AML-193 (cell line): ENCODE data around the gene MSMB.
"Not testable (repeated sequence)": the region's sequence is repeated elsewhere in the genome, so short reads cannot be mapped to it uniquely, and the experiment has no call there.

Source experiments
- DNase-seq, 2 experiments: peaks; one replicate each; lab custom pipeline; 2025; lab: John Stamatoyannopoulos, UW

The MSMB gene

DNA sequence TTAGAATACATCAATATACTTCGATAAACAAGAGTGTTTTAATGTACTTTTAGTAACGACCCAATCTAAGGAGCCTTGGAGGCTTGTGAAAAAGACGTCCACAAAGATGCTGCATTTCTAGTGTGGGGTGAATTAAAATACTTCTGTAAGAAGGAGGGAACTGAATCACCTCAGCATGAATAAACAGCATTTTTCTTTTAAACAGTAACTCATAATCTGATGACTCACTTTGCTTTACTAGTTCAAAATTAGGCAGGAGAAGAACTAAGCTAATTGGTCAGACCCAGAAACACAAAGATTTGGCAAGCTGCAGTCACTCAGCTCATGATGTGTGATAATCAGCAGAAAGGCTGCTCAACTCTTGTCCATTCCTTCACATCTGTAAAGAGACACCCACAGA lies 39.9 kb downstream of the MSMB start:
- DNase-seq = no peak

DNA sequence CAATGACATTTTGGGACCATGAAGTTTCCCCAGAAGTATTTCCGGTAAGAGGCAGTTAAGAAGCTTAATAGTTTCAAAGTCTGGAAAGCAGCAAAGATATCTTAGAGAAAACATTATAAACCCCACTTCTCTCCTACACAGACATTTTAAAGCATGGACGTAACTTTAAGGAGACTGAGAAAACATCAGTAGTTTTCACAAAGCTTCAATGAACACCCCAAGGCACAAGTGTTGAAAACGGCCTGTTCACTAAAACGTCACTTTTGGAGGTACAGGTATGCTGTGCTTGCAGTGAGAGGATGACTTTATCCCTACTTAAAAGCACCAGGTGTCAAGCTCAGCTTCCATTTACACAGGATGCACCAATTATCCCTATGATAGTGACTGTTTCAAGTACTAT lies 40.7 kb downstream of the MSMB start:
- DNase-seq = no peak

DNA sequence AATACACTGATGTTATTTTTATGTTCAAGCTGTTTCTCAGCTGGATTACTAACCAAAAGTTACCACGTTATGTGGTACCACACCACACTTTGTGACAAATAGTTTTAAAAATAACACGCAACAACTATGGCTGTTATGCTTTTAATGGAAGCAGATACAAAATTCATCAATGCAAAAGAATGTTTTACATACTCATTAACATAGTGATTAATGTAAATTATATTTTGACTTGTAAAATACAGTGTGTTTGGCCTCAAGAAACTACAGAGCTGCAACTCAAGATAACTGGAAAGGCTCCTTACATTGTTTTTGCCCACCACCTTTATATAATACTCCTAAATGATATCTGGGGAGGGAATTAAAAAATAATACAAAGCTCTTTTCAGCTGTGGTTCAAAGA lies 41.1 kb downstream of the MSMB start:
- no peak for DNase-seq

DNA sequence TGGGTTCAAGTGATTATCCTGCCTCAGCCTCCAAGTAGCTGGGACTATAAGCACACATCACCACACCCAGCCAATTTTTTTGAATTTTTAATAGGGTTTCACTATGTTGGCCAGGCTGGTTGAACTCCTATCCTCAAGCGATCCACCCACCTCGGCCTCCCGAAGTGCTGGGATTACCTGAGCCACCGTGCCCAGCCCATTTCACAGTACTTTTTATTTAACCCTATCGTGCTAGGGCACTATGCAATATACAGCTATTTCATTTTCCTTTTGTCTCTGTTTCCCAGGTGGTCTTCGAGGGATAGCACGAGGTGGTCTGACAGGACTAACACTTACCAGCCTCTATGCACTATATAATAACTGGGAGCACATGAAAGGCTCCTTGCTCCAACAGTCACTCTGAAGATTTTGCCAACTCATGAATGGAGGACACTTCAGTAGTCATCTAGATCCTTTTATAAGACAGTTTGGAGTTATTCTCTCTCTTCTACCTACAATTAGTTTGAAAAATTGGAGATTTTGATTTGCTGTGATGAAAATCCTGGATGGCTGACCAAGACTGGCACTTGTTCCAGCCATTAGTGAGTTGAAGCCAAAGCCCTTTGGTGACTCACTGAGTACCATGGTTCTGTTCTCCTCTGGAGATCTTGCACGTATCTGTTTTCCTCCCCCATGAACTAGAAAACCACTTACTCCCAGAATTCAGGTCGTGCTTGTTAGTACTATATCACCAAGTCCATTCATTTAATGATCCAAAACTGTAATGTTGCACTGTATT lies 43.0 kb downstream of the MSMB start:
- no peak for DNase-seq

DNA sequence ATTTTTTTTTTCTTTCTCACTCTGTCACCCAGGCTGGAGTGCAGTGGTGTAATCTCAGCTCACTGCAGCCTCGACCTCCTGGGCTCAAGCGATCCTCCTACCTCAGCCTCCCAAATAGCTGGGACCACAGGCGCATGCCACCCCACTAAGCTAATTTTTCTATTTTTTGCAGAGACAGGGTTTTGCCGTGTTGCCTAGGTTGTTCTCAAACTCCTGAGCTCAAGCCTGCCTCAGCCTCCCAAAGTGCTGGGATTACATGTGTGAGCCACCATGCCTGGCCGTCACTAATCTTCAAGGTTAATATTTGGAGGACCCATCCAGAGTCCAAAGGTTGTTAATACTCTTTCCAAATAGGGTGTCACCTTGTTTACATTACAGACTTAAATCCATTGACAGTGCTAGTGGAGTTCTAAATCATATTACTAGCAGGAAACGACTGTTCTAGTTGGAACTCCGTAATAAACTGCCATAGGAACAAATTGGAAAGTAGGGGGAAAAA lies 43.8 kb downstream of the MSMB start:
- DNase-seq = not testable (repeated sequence)

DNA sequence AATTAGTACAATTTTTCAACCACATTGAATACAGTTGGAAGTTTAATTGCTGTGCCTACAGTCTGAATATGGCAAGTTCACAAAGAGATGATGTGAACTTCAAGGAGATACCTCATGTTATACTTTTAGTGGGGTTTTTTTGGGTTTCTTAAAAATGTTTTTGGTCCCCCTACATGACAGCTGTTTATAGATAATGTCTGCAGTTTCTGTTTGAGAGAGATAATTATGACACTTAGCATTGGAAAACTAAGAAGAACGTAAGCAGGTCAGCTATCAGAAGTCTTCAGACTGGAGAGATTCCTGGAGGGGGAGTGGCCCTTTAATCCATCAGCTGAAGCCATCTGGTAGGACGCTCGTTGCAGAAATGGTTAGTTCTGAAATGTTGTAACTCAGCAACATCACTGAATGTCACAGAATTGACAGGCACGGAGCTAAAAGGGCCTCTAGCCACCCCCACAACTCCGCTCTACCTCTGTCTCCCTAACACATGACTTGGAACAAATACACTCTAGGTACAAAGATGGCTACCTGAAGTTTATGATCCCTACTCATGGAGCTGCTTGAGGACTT lies 44.8 kb downstream of the MSMB start:
- no peak for DNase-seq

DNA sequence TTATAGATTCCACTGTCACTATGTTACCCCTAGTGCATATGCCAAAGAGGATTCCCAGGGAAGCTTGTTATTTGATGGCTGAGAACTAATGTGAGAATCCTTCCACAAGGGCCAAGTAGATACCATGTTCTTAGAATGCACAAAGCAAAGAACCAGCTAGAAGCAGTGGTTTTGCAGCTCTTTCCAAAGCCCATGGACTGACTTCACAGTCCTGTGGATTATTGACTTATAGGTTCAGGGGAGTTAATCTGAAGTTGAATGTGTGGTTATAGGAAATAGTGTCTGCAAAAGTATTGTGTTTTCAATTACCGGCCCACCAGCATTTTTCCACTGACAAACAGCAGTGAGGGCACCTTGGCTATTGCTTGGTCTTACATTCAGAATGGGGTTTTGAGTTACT lies 45.5 kb downstream of the MSMB start:
- DNase-seq = no peak

DNA sequence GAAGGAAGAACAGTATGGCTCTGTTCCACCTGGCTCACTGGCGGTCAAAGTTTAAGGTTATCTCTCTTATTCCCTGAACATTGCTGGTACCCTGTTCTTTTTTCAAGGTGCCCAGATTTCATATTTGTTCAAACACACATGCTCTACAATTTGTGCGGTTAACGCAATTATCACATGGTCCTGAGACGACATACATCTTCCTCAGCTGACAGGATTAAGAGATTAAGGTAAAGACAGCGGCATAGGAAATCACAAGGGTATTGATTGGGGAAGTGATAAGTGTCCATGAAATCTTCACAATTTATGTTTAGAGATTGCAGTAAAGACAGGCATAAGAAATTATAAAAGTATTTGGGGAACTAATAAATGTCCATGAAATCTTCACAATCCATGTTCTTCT lies 46.1 kb downstream of the MSMB start:
- DNase-seq = not testable (repeated sequence)

DNA sequence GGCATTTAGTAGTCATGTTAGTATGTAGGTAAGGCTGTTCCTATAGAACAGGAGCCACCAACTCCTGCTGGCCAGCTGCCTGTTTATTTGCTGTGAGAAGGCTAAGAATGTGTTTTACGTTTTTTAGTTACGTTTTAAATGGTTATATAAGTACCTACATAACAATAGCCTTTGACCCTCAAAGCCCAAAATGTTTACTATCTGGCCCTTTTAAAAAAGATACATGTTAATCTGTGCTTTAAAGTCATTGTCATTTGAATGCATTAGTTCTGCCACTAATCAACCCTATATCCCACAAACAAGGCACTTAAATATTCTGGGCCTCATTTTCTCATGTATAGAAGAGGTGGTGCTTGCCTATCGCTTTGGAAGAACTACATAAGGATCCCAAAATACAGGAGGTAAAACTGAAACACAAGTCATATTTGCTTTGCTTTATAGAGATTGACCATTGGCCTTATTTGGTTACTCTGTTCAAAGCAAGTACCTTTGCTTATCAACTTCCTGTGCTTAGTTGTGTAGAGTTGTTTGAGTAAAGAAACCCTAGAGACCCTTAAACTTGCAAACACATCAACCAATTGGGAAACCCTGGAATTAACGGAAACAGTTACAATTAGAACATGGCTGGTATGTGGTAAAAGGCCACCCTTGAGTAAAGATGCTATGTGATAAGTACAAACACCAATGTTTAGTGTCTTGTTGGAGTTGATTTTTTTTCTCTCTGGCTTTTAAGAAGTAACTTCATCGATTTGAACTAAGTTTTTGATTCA lies 47.9 kb downstream of the MSMB start:
- no peak for DNase-seq

DNA sequence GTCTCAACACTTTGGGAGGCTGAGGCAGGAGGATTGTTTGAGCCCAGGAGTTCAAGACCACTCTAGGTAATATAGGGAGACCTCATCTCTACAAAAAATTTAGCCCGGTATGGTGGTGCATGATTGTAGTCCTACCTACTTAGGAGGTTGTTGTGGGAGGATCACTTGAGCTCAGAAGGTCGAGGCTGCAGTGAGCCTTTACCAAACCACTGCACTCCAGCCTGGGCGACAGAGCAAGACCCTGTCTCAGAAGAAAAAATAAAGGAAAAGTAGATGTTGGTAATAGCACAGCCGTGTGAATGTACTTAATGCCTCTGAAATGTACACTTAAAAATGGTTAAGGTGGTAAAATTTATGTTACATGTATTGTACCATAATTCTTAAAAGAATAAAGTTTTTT lies 48.5 kb downstream of the MSMB start:
- no peak for DNase-seq

DNA sequence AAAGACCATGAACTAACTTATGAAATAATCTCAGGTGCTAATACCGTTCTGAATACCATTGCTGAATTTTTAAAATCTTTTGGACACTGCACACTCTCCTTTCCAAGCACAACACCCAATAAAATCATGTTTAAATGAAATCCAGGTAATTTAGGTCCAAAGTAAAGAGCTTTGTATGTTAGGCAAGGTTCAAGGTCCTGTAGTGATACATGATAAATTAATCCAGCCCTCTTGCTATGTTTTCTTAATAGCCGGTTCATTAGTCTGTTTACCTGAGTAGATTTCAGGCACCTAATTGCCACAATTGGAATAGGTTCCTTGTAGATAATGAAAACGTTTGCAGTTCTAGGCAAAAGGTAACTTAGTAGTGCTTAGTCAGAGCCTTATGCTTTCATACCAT lies 60.5 kb downstream of the MSMB start:
- DNase-seq = not testable (repeated sequence)

DNA sequence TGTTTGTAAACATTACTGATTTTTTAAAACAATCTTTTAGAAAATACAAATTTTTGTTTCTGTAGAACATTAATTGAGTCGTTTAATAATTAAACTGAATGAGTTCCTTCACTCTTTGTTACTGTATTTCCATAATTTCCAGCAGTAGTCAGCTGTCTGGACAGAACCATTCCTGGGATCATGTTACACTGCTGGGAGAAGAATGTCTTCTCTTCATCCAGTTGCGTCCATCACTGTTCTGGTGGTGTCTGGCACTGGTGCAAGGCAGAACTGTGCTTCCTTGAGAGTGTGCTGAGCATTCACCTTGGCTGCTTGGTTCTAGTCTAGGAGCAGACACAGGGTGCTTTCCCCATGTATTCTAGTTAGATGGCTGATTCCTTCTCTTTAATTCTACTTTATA lies 61.6 kb downstream of the MSMB start:
- not testable (repeated sequence) for DNase-seq

DNA sequence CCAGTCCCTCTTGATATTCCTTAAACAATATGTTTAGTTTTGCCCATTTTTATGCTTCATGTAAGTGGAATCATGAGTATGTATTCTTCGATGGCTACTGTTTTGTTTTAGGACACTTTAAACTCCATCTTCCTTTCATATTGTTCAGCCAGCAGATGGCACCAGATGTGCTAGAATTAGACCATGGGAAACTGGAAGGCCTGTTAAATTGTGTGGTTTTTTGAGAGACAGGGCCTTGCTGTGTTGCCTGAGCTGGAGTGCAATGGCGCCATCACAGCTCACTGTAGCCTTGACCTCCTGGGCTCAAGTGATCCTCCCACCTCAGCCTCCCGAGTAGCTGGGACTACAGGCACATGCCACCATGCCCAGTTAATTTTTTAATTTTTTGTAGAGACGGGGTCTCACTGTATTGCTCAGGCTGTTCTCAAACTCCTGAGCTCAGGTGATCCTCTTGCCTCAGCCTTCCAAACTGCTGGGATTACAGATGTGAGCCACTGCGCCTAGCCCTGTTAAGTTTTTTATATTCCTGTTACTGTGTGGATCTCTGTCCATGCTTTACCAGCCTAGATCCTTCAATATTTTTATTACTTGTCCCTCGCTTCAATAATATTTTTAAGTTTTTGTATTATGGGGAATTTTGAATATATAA lies 62.4 kb downstream of the MSMB start:
- DNase-seq = peak; percentile 21 to 61
